Thymus (tissue), 11 donors: Measurements from ENCODE around the gene NHERF1. TPM values are rescaled to one million over a fixed set of nuclear protein-coding genes. Genes with fewer than 3 reads are reported as not detected.

ENCODE experiments used
- DNase-seq, 9 donors: peaks; one replicate each; pipeline ENCODE4 v3.0.0-alpha.2; 2013; ENCODE audit warnings: low spot score in 9 of 9, low read depth in 6 of 9, missing footprints in 1 of 9
- H3K27ac ChIP-seq, 2 donors: one replicate each; pipeline ENCODE4 v1.5.1; 2013; ENCODE audit warnings: control low read depth in 1 of 2, low read depth in 1 of 2, low read length in 1 of 2, mild to moderate bottlenecking in 1 of 2, moderate library complexity in 1 of 2
- H3K27me3 ChIP-seq, 2 donors: one replicate each; pipeline ENCODE4 v1.5.1; 2013; ENCODE audit warnings: low read length in 1 of 2; ENCODE audit not compliant: control insufficient read depth in 2 of 2, insufficient read depth in 1 of 2
- H3K36me3 ChIP-seq, 2 donors: one replicate each; pipeline ENCODE4 v1.5.1; 2013; ENCODE audit warnings: low read length in 1 of 2, mild to moderate bottlenecking in 1 of 2, moderate library complexity in 1 of 2; ENCODE audit not compliant: control insufficient read depth in 2 of 2, insufficient read depth in 2 of 2
- H3K4me1 ChIP-seq, 2 donors: one replicate each; pipeline ENCODE4 v1.5.1; 2013; ENCODE audit warnings: low read length in 2 of 2; ENCODE audit not compliant: control insufficient read depth in 2 of 2, insufficient read depth in 2 of 2
- H3K4me3 ChIP-seq, 2 donors: one replicate each; pipeline ENCODE4 v1.5.1; 2013; ENCODE audit warnings: low read length in 2 of 2, control low read depth in 1 of 2, mild to moderate bottlenecking in 1 of 2
- H3K9me3 ChIP-seq, 2 donors: one replicate each; pipeline ENCODE4 v1.5.1; 2013; ENCODE audit warnings: low read length in 1 of 2, mild to moderate bottlenecking in 1 of 2; ENCODE audit not compliant: control insufficient read depth in 2 of 2, insufficient read depth in 1 of 2
- WGBS: extraction: QIAGEN DNeasy Blood & Tissue Kit; methylation state at CpG from one replicate; pipeline ENCODE4 v1.1.7; 2013; 5-methylcytosine and 5-hydroxymethylcytosine counted together
- polyA plus RNA-seq: library from polyadenylated mRNA; stranded (reverse); fragments of 200-250 nt; gene quantifications from one replicate; pipeline ENCODE4 v1.2.3, GENCODE V29; 2013
- total RNA-seq: library from RNA; stranded (reverse); fragments of 120-200 nt; gene quantifications from one replicate; pipeline ENCODE4 v1.2.4, GENCODE V29; 2013
- donor health status: healthy.

Gene NHERF1
- total and polyA plus RNA-seq, 2 donors: 49.5 to 56.6 TPM

DNA sequence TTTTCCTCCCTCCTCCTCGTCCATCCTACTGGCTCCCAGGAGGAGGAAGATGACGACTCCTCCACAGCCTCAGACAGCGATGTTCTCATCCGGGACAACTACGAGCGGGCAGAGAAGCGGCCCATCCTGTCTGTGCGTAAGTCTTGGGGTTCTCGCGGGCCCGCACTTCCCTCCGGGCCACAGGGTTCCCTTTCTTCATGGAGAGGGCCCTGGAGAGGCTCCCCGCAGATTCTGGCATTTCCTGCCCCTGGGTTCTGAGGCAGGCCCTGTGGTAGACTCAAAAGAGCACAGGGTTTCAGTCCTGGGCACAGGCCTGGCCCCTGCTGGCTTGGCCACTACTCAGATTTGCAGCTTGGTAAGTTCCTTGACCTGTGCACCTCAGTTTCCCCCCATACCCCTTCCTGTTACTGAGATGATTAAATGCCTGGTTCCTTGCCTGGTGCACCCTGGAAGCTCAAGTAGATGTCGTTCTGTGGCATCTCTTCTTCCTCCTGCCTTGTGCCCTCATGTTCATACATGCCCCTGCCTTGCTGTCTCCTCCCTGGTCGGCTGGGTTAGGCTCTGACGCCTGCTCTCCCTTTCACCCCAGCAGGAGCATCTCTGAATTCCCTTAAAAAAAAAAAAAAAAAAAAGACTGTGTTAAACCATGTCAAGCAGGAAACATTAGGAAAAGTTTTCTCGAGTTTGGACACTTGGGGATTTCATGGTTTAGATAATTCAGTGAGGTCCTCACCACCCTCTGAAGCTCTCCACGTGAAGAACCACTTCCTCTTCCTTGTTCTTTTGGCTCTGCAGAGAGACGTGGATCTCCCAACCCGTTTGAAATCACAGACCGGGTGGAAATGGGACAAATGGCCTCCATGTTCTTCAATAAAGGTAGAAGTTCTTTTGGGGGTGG, 42.0 kb downstream of the NHERF1 start:
- no peak overlapping the region for H3K27ac ChIP-seq
- H3K4me3 ChIP-seq: no peak overlapping the region
- H3K9me3 ChIP-seq: no peaks in the 10 kb centered on the region
- peaks cover 0 to 27% of the 10 kb centered on the region in 2 donors for H3K4me1 ChIP-seq
- 78% methylated on average over 21 of the region's 21 CpGs for WGBS
- peaks cover 30 to 45% of the 10 kb centered on the region in 2 donors for H3K36me3 ChIP-seq
- no peaks in the 10 kb centered on the region for H3K27me3 ChIP-seq
- peak in 1 of 9 donors; percentile 16 for DNase-seq

DNA sequence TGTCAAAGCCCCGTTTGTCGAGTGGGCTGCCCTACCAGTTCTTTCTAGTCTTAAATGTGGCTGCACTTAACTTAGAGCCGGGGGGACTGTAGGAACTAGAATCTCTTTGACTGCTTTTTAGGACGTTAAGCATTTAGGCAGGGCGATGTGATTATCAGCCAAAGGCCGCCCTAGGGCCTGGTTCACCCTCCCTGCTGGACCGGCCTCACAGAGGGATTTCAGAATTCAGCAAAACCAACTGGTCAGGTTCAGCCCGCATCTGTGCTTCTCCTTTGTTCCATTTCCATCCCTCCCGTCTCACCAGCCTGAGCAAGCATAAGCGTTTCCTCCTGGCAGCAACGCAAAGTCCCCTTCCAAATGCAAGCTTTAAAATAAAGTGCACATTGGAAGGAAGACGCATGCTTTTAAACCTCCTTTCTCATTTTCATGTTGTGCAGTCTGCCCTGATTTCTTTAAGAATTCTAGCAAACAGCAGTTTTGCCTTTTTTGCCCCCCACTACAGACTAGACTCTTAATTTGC, 44.2 kb downstream of the NHERF1 start:
- no peak for DNase-seq
- WGBS: 97% methylated on average over 12 of the region's 12 CpGs
- no peaks in the 10 kb centered on the region for H3K9me3 ChIP-seq
- no peaks in the 10 kb centered on the region for H3K27me3 ChIP-seq
- H3K4me1 ChIP-seq: peaks cover 0 to 9% of the 10 kb centered on the region in 2 donors
- H3K27ac ChIP-seq: no peak overlapping the region
- H3K36me3 ChIP-seq: peaks cover 47 to 61% of the 10 kb centered on the region in 2 donors
- H3K4me3 ChIP-seq: no peak overlapping the region

DNA sequence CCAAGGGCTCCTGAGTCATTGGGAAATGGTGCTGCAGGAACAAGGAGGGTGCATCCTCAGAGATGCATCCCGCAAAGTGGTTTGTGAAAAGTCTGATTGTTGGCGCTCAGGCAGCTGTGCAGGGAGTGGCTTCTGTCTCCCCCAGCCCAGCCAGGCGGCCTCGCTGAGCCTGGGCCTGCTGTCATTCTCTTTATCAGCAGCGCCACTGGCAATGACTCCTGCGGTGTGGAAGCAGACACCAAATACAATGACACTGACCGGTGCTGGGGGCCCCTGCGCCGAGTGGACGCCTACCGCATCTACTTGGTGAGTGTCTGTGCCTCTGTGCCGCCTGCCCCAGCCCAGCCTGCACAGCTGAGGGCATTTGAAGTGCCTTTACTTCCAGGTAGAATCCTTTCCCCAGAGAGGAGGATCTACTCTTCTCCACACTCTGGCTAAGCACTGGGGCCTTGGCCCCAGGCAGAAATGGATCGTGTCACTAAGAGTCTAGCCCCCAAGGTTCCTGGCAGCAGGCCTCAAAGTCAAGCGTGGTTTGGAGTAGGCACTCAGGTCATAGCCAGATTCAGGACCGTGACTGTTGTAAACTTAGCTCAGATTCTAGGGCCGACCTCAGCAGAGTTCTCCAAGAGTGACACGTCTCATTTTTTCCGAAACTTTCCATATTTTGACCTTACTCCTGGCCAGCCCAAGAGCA, 47.0 kb downstream of the NHERF1 start:
- Histone ChIP-seq H3K9me3 (no peaks in the 10 kb centered on the region), H3K27ac (no peak overlapping the region), H3K27me3 (no peaks in the 10 kb centered on the region), H3K36me3 (peaks cover 58 to 65% of the 10 kb centered on the region in 2 donors), H3K4me1 (peaks cover 0 to 8% of the 10 kb centered on the region in 2 donors), H3K4me3 (no peak overlapping the region)
- WGBS: 98% methylated on average over 18 of the region's 18 CpGs
- DNase-seq: no peak

DNA sequence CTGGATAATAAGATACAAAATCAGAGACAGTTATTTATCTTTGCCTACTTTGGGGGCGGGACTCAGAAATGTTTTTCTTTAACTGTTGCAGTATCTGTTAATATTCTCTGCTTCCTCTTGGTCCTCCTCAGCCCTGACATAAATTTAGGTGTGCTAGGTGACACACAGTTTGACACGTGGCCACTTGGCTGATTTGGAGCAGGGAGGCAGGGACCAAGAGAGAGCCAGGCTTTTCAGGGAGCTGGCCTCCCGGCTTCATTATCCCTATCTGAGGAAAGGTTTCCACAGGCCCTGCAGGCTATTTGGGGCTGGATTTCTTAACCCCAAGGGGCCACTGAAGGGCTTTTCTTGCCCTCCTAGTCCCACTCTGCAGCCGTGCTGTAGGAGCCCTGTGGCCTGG, 47.8 kb downstream of the NHERF1 start:
- no peak for DNase-seq
- Histone ChIP-seq H3K4me3 (no peak overlapping the region), H3K9me3 (no peaks in the 10 kb centered on the region), H3K36me3 (peaks cover 59% of the 10 kb centered on the region in 2 donors), H3K27me3 (no peaks in the 10 kb centered on the region), H3K4me1 (peaks cover 0 to 1% of the 10 kb centered on the region in 2 donors), H3K27ac (no peak overlapping the region)
- WGBS: 95% methylated on average over 4 of the region's 4 CpGs

DNA sequence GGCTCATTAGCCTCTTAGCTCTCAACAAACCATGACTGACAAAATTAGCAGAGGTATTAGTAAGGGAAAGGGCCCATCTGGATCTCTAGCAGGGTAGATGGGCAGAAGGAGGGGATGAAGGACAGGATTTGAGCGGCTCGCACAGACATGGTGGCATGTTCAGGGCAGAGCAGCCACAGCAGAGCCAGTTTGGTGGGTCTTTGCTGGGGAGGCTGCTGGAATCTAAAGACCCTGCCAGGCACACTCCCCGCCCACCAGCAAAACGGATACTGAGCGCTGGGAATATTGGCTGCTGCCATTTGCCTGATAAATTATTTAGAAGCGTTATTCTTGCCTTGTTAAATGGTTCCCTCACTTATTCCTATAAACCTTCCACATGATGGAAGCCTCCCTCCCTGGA, 48.4 kb downstream of the NHERF1 start:
- Histone ChIP-seq H3K4me3 (no peak overlapping the region), H3K4me1 (no peaks in the 10 kb centered on the region), H3K27ac (no peak overlapping the region), H3K36me3 (peaks cover 58 to 60% of the 10 kb centered on the region in 2 donors), H3K27me3 (no peaks in the 10 kb centered on the region), H3K9me3 (no peaks in the 10 kb centered on the region)
- 99% methylated on average over 6 of the region's 6 CpGs for WGBS
- DNase-seq: no peak

DNA sequence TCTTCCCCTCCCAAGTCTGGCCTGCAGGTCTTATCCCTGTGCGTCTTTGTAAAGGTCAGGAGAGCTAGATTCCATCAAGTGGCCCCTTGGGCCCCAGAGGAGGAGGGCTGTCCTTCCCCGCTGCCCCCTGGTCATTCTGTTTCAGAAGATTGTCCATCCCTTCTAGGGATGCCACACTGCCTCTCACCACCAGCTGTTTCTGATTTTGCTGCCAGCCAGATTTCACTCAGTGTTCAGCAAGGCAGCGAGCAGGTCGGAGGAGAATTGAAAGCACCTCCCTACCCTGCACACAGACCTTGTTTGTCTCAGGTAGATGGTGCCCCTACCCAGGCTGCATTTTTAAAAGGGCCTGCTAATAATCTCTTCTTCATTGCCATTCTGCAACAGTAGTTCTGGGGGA, 49.4 kb downstream of the NHERF1 start:
- no peaks in the 10 kb centered on the region for H3K9me3 ChIP-seq
- 98% methylated on average over 4 of the region's 4 CpGs for WGBS
- H3K36me3 ChIP-seq: peaks cover 56 to 62% of the 10 kb centered on the region in 2 donors
- H3K4me1 ChIP-seq: no peaks in the 10 kb centered on the region
- no peaks in the 10 kb centered on the region for H3K27me3 ChIP-seq
- no peak overlapping the region for H3K4me3 ChIP-seq
- no peak overlapping the region for H3K27ac ChIP-seq
- no peak for DNase-seq

DNA sequence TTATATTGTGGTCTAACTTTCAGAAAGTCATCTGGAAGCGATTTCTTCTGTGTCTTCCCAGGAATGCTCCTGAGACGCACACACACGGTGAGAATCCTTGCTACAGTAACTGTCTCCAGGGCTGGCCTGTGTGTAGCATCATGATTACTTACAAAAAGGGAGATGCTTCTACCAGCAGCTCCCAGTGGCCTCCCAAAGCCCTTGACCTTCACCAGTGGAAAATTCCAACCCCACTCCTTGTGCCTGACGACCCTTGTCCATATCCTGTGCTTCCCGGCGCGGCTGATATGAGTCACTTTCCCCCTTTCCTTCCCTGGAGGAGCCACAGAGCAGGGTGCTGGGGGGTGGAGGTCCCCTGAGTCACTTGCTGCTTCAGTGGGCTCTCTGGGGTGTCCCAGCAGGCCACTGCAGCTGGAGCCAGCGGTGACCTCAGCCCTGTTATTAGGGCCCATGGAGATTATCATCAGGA, 49.8 kb downstream of the NHERF1 start:
- DNase-seq: no peak
- Histone ChIP-seq H3K4me3 (no peak overlapping the region), H3K36me3 (peaks cover 52 to 57% of the 10 kb centered on the region in 2 donors), H3K9me3 (peaks cover 0 to 2% of the 10 kb centered on the region in 2 donors), H3K4me1 (no peaks in the 10 kb centered on the region), H3K27ac (no peak overlapping the region), H3K27me3 (no peaks in the 10 kb centered on the region)
- WGBS: 97% methylated on average over 8 of the region's 8 CpGs

DNA sequence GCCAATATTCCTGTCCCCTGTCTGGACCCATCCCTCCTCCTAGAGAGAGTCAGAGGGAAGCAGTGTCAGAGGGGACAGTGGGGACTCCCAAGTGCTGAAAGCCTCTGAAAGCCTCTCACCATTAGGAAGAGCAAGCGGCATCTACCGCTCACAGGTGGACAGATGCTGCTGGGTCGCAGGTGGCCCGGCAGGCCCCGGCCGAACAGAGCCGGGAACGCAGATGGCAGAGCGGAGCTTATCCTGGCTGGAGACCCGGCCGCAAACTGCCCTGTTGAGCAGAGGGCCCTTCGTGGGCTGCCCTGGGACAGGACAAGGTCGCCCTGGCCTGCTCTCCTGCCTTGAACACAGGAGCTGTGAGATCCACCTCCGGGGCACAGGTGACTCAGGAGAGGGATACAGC, 50.7 kb downstream of the NHERF1 start:
- H3K4me3 ChIP-seq: no peak overlapping the region
- H3K36me3 ChIP-seq: peaks cover 46 to 54% of the 10 kb centered on the region in 2 donors
- DNase-seq: no peak
- H3K4me1 ChIP-seq: no peaks in the 10 kb centered on the region
- H3K9me3 ChIP-seq: peaks cover 0 to 4% of the 10 kb centered on the region in 2 donors
- H3K27ac ChIP-seq: no peak overlapping the region
- no peaks in the 10 kb centered on the region for H3K27me3 ChIP-seq
- WGBS: 98% methylated on average over 14 of the region's 14 CpGs

DNA sequence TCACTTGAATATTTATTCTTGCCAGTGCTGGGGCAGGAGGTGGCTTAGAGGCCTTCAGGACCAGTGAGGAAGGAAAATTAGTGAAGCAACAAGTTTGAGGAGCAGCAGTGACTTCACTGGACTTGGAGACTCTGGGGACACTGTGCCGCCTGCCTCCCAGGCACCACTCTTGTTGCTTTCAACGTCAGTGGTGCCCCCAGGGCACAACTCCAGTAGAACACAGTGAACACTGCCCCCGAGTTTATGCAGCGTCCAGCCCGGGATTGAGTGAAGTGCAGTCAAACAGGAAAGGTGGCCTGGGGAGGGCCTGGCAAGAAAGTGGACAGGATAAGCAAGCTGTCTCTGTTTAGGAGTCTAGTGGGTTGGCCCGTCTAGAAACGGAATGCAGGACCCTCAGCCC, 52.1 kb downstream of the NHERF1 start:
- Histone ChIP-seq H3K4me1 (no peaks in the 10 kb centered on the region), H3K36me3 (peaks cover 35 to 50% of the 10 kb centered on the region in 2 donors), H3K27ac (no peak overlapping the region), H3K9me3 (peaks cover 0 to 4% of the 10 kb centered on the region in 2 donors), H3K27me3 (no peaks in the 10 kb centered on the region), H3K4me3 (no peak overlapping the region)
- DNase-seq: no peak
- WGBS: 97% methylated on average over 7 of the region's 7 CpGs
